ENCODE data around the gene ZPBP2. TPM values are rescaled to one million over a fixed set of nuclear protein-coding genes. Genes with fewer than 3 reads are reported as not detected.

ZPBP2 gene
- polyA plus RNA-seq, 2 donors: not detected

- WGBS, 2 donors: 1 to 2% methylated on average over 12 to 15 of the region's 15 CpGs
- peaks cover 3 to 16% of the 10 kb centered on the region in 2 donors for H3K4me1 ChIP-seq (ENCODE audit: control insufficient read depth in 2 of 2, insufficient read depth in 2 of 2, low read length in 1 of 2)
- H3K9me3 ChIP-seq (ENCODE audit: control insufficient read depth in 2 of 2, insufficient read depth in 1 of 2, low read depth in 1 of 2, low read length in 1 of 2): no peaks in the 10 kb centered on the region
Observed at GRCh38 chr17:39926588-39927100, 58.6 kb downstream of the ZPBP2 start.

More at GRCh38 chr17:39926588-39927100, 58.6 kb downstream of the ZPBP2 start:
- H3K27ac ChIP-seq (ENCODE audit: low read depth in 2 of 2, low read length in 1 of 2): peak overlapping the region; percentile 83 to 90
- peaks cover 4 to 22% of the 10 kb centered on the region in 2 donors for H3K36me3 ChIP-seq (ENCODE audit: control insufficient read depth in 2 of 2, insufficient read depth in 2 of 2, low read length in 1 of 2)
- peak overlapping the region; percentile 65 to 84 for H3K4me3 ChIP-seq (ENCODE audit: low read depth in 1 of 2, low read length in 2 of 2)
- H3K27me3 ChIP-seq (ENCODE audit: control insufficient read depth in 1 of 2, insufficient read depth in 2 of 2, low read length in 2 of 2): no peaks in the 10 kb centered on the region

Other genes with a start within 250 kb of the ZPBP2 start
- 1 to 10 TPM in 1 of 2 donors, under 1 TPM in 1; 0.43 to 1.2 TPM for gene PPP1R1B, start 241.2 kb upstream of the ZPBP2 start, polyA plus RNA-seq
- 10 to 100 TPM; 44.6 to 44.9 TPM for gene STARD3, start 231.1 kb upstream of the ZPBP2 start, polyA plus RNA-seq
- under 1 TPM; 0.78 to 0.88 TPM for gene TCAP, start 202.9 kb upstream of the ZPBP2 start, polyA plus RNA-seq
- gene PNMT, start 199.7 kb upstream of the ZPBP2 start, polyA plus RNA-seq: 1 to 10 TPM; 1.8 to 2.2 TPM
- 10 to 100 TPM; 28.8 to 40.0 TPM for gene PGAP3, start 180.1 kb upstream of the ZPBP2 start, polyA plus RNA-seq
- 10 to 100 TPM; 68.4 to 98.1 TPM for gene ERBB2, start 168.1 kb upstream of the ZPBP2 start, polyA plus RNA-seq
- gene MIEN1, start 137.7 kb upstream of the ZPBP2 start, polyA plus RNA-seq: 10 to 100 TPM; 57.5 to 98.6 TPM
- 10 to 100 TPM; 43.7 to 55.0 TPM for gene GRB7, start 130.3 kb upstream of the ZPBP2 start, polyA plus RNA-seq
- gene IKZF3, start 3.9 kb upstream of the ZPBP2 start, polyA plus RNA-seq: under 1 TPM; 0.52 to 0.84 TPM
- 1 to 10 TPM; 3.1 to 7.7 TPM for gene GSDMB, start 50.4 kb downstream of the ZPBP2 start, polyA plus RNA-seq
- gene ORMDL3, start 59.4 kb downstream of the ZPBP2 start, polyA plus RNA-seq: 10 to 100 TPM; 21.8 to 23.0 TPM
- not detected for gene LRRC3C, start 59.5 kb downstream of the ZPBP2 start, polyA plus RNA-seq
- under 1 TPM; 0.59 to 0.98 TPM for gene GSDMA, start 94.8 kb downstream of the ZPBP2 start, polyA plus RNA-seq
- 10 to 100 TPM; 48.9 to 79.6 TPM for gene PSMD3, start 112.6 kb downstream of the ZPBP2 start, polyA plus RNA-seq
- under 1 TPM; 0.26 to 0.29 TPM for gene CSF3, start 147.2 kb downstream of the ZPBP2 start, polyA plus RNA-seq
- 10 to 100 TPM; 37.7 to 43.7 TPM for gene MED24, start 186.2 kb downstream of the ZPBP2 start, polyA plus RNA-seq
- 10 to 100 TPM; 10.5 to 11.0 TPM for gene THRA, start 194.8 kb downstream of the ZPBP2 start, polyA plus RNA-seq
- 10 to 100 TPM; 23.6 to 24.6 TPM for gene NR1D1, start 232.4 kb downstream of the ZPBP2 start, polyA plus RNA-seq

Data from esophagus (tissue), 2 donors.